ACC112 (cell line): ENCODE data around the gene FBXW12.
A peak's percentile ranks its signal among the peaks of the same experiment; 100 is the strongest.

ENCODE experiments used
- H2AFZ ChIP-seq: fragments of 200-600 bp; sonication (generic); one replicate; pipeline ENCODE4 v1.6.0; 2017; ENCODE audit warnings: antibody characterized with exemption, low read length; ENCODE audit not compliant: unreplicated experiment
- H3K27ac ChIP-seq: fragments of 200-600 bp; sonication (generic); 2 replicates; pipeline ENCODE4 v1.5.1; 2014; ENCODE audit warnings: low read depth, mild to moderate bottlenecking, antibody characterized with exemption, low read length, moderate library complexity
- H3K27me3 ChIP-seq: fragments of 200-600 bp; sonication (generic); 2 replicates; pipeline ENCODE4 v1.6.1; 2014; ENCODE audit warnings: mild to moderate bottlenecking, antibody characterized with exemption, low read length, moderate library complexity, mixed read lengths; ENCODE audit not compliant: insufficient read depth
- H3K36me3 ChIP-seq: fragments of 200-600 bp; sonication (generic); 2 replicates; pipeline ENCODE4 v1.6.1; 2016; ENCODE audit warnings: mild to moderate bottlenecking, antibody characterized with exemption, low read length, moderate library complexity, mixed read lengths; ENCODE audit not compliant: insufficient read depth
- H3K4me1 ChIP-seq: fragments of 200-600 bp; sonication (generic); one replicate; pipeline ENCODE4 v1.6.1; 2016; ENCODE audit warnings: low read length, mixed read lengths; ENCODE audit not compliant: insufficient read depth, unreplicated experiment, control insufficient read depth
- H3K4me3 ChIP-seq: fragments of 200-600 bp; sonication (generic); 2 replicates; pipeline ENCODE4 v1.5.1; 2014; ENCODE audit warnings: mild to moderate bottlenecking, low read depth, low read length
- H3K79me2 ChIP-seq: fragments of 200-600 bp; sonication (generic); one replicate; pipeline ENCODE4 v1.6.0; 2016; ENCODE audit warnings: low read length; ENCODE audit not compliant: control insufficient read depth, unreplicated experiment, insufficient read depth

FBXW12 gene

DNA sequence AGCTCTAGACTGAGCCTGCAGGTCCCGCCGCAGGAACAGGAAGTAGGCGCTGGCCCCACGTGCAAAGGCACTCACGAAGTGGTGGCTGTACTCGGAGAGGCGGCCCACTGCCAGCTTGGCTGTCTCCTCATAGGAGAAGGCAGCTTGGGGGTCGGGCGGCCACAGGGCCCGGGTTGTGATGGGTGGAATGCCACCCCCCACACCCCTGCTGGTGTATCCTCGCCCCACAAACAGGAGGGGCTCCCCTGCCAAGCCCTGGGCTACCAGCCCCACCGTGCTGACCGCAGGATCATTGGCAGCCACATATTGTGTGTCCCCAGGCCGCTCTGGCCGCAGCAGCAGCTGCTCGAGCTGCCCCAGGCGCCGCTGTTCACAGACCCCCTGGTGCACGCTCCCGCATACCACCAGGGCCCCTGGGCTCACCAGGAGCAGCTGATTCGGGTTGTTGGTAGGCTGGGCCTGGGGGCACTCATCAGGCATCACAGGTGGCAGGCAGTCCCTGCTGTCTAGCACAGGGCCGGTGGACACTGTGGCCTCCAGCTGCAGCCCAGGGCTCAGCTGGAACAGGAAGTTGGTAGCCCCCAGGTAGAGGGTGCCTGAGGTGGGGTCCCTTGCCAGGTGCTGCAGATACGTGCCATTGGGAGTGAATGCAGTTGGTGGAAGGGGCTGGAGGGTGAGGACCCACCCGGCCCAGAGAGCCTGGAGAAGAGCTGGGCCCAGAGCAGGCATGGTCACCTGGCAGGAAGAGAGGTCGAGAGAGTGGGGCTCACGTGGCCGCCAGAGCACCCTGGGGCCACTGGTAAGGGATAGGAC lies 52.1 kb downstream of the FBXW12 start:
- no peak overlapping the region for H3K4me3 ChIP-seq
- no peak overlapping the region for H3K27ac ChIP-seq
- no peaks in the 10 kb centered on the region for H3K27me3 ChIP-seq
- H3K79me2 ChIP-seq: no peaks in the 10 kb centered on the region
- no peaks in the 10 kb centered on the region for H3K36me3 ChIP-seq
- H3K4me1 ChIP-seq: peaks cover 11% of the 10 kb centered on the region
- H2AFZ ChIP-seq: no peak overlapping the region

DNA sequence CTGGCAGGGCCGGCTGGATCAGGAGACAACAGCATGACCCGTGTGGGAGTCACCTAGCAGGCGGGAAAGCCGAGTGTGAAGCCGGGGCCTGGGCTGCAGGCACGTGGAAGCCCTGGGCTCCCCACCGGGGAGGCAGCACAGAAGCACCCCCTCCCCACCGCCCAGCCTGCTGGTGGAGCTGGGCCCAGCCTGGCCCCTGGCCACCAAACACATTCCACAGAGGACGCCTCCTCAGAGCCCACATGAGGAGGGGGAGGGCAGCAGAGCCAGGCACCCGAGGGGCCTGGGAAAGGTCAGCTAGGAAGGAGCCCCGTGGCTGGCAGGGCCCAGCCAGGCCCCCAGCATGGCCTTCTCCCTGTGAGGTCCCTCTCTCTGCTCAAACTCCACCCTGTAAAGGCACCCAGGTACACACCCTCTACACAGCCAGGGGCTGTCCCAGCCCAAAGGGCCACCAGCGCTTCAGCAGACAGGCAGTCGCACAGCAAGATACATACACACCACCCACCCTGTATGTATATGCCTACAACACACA lies 53.3 kb downstream of the FBXW12 start:
- no peak overlapping the region for H3K4me3 ChIP-seq
- peaks cover 18% of the 10 kb centered on the region for H3K4me1 ChIP-seq
- H3K27me3 ChIP-seq: no peaks in the 10 kb centered on the region
- no peak overlapping the region for H3K27ac ChIP-seq
- H3K79me2 ChIP-seq: no peaks in the 10 kb centered on the region
- no peaks in the 10 kb centered on the region for H3K36me3 ChIP-seq
- no peak overlapping the region for H2AFZ ChIP-seq

DNA sequence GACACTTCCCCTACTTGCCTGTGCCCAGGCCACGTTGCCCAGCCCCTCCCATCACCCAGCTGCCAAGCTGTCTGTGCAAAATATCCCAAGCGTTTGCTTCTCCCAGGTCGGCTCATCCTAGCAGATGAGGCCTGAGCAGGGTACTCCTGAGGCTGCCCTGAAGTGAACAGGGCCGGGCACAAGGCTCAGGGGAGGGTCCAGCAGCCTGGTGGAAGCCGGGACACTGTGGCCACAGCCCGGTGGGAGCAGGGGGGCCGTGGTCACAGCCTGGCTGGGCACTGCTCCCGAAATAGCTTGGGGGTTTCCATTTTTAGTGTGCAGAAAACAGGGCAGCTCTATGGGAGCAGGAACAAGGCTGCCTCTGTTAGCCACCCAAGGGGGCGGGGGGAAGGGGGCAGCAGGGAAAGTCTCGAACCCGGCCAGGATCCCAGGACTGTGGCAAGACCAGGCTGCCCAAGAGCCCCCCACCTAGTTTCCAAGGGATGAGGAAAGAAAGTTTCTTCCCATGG lies 54.4 kb downstream of the FBXW12 start:
- H3K27ac ChIP-seq: no peak overlapping the region
- H3K79me2 ChIP-seq: no peaks in the 10 kb centered on the region
- H3K4me3 ChIP-seq: no peak overlapping the region; the same call in 1 of the 2 replicates
- no peak overlapping the region for H2AFZ ChIP-seq
- no peaks in the 10 kb centered on the region for H3K27me3 ChIP-seq
- peaks cover 19% of the 10 kb centered on the region for H3K4me1 ChIP-seq
- no peaks in the 10 kb centered on the region for H3K36me3 ChIP-seq

DNA sequence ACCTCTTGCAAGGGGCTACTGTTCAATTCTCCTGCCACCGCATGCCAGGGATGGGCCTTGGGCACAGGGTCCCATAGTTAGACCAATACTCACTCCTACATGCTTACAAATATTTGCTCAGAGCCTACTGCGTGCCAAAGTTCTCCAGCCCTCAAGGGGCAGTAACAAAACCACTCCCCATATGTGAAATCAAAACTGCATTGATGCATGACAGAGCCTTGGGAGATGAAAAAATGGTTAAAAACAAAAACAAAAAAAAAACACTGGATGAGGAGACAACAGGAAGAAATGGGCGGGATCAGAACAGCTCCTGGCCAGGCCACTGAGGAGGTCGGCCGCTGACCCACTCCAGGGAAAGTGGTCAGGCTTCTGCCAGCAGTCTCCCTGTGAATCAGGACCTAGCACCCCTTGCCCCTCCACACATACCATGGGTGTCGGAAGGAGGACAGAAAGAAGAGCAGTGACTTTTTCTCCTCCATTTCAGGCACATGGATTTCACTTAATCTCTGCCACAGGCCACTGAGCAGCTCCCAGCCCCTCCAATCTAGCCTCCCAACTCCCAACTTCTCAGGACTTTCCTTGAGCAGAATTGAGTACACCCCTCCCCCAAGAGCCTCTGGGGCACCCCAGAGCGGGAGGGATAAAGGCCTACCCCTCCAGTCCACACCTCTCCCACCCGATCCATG lies 55.1 kb downstream of the FBXW12 start:
- Histone ChIP-seq H3K79me2 (no peaks in the 10 kb centered on the region), H3K27me3 (no peaks in the 10 kb centered on the region), H3K36me3 (0 out of 2 replicates have a peak, but pooled peaks cover 3% of the 10 kb centered on the region), H2AFZ (no peak overlapping the region), H3K27ac (no peak overlapping the region), H3K4me1 (peaks cover 19% of the 10 kb centered on the region), H3K4me3 (no peak overlapping the region; the same call in 1 of the 2 replicates)

DNA sequence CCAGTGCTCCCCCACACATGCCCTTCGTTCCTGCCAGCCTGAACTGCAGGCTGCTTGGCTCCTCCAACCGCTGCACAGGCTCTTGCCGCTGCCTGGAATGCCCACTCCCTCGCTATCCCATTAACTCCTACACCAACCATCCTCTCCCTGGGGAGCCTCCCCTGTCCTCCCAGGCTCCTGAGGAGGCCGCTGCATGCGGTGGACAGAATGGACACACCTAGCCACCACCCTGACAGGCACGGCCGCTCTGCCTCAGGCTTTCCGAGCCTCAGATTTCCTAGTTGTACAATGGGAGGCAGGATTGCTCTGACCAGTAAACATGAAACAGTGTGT lies 55.6 kb downstream of the FBXW12 start:
- H3K27me3 ChIP-seq: no peaks in the 10 kb centered on the region
- no peak overlapping the region for H2AFZ ChIP-seq
- no peaks in the 10 kb centered on the region for H3K79me2 ChIP-seq
- peaks cover 19% of the 10 kb centered on the region for H3K4me1 ChIP-seq
- H3K27ac ChIP-seq: no peak overlapping the region
- 0 out of 2 replicates have a peak, but pooled peaks cover 6% of the 10 kb centered on the region for H3K36me3 ChIP-seq
- H3K4me3 ChIP-seq: no peak overlapping the region

DNA sequence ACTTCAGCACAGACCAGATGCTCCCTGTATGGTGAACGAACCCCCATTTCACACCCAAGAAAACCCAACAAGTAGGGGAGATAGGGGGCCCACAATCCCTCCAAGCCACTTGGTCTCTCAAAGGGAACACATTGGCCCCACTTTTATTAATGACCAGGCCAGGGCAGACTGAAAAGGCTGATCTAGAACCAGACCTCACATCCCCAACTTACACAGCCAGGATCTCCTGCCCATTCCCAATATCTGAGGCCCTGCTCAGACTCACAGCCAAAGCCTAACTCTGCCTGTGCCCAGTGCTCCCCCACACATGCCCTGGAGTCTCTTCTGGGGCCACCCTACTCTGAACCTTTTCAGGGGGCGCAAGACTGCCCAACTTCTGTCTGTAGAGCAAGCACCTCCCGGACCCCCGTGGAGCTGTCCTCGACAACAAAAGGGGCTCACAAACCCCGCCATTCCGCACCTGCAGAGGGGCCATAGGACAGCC lies 56.1 kb downstream of the FBXW12 start:
- Histone ChIP-seq H3K27ac (no peak overlapping the region), H3K4me1 (peaks cover 23% of the 10 kb centered on the region), H2AFZ (no peak overlapping the region), H3K27me3 (no peaks in the 10 kb centered on the region), H3K4me3 (peak overlapping the region; percentile 85), H3K79me2 (no peaks in the 10 kb centered on the region), H3K36me3 (peaks cover 8% of the 10 kb centered on the region; the same call in 1 of the 2 replicates)

DNA sequence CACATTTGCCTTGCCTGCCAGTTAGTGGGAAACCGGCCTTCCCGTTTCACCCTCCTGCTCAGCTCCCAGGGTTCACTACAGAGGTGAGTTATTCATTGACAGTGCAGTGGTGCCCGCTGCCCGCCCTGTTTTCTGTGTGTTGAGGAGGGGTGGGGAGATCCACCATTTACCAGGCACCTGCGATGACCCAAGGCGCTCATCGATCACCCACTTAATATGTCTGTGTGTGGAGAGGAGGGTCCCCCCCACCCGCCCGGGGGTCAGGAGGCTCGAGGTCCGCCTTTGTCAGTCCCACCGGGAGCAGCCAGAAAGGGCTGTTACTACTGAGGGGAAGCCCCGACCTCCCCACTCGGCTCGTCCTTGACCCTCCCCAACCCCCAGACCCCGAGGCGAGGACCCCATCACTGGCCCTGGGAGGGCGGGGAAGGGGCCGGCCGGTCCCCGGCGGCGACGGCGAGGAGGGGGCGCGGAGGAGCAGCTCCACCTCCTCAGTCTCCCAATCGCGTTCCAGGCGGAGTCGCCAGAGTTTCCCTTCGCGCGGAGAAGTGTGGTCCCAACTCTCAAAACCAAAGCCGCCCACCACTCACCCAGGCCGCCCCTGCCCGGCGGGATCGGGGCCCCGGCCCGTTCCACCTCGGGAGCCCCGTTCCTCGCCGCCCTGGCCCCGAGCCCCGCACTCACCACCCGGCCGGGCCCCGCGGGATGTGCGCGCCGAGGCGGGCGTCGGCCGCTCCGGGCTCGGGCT lies 56.7 kb downstream of the FBXW12 start:
- Histone ChIP-seq H3K79me2 (no peaks in the 10 kb centered on the region), H3K27ac (no peak overlapping the region), H3K4me1 (peaks cover 29% of the 10 kb centered on the region), H2AFZ (peak overlapping the region; percentile 6), H3K4me3 (peak overlapping the region; percentile 85), H3K27me3 (no peaks in the 10 kb centered on the region), H3K36me3 (peaks cover 12% of the 10 kb centered on the region; the same call in 1 of the 2 replicates)

DNA sequence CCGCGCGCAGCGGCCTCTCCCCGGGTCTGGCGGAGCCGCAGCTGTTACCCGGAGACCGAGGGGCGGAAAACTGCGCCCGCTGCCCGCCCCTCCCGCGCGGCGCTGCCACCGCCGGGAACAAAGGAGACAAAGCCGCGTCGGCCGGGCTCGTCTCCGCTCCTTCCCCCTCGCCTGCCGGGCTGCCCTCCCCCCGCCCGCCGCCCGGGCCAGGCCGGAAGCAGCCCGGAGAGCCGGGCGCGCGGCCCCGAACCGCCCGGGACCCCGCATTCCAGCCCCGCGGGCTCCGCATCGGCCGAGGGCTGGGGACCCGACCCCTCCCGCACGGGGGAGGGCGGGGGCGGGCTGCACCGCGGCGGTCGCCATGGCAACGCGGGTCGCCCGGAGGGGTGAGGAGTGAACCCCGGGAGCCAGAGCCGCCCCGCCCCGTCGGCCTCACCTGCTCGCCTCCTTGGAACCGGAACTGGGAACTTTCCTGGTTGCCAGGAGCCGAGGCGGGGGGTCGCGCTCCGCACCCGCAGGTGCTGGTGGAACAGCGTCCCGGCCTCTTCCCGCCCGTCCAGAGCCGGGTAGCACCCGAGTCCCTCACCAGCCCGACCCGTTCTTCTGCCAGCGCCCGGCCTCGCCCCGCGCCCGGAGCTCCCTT lies 57.4 kb downstream of the FBXW12 start:
- Histone ChIP-seq H3K27ac (no peak overlapping the region), H2AFZ (peak overlapping the region; percentile 6), H3K27me3 (no peaks in the 10 kb centered on the region), H3K36me3 (peaks cover 12% of the 10 kb centered on the region; the same call in 1 of the 2 replicates), H3K79me2 (no peaks in the 10 kb centered on the region), H3K4me3 (peak overlapping the region; percentile 85), H3K4me1 (peaks cover 36% of the 10 kb centered on the region)

DNA sequence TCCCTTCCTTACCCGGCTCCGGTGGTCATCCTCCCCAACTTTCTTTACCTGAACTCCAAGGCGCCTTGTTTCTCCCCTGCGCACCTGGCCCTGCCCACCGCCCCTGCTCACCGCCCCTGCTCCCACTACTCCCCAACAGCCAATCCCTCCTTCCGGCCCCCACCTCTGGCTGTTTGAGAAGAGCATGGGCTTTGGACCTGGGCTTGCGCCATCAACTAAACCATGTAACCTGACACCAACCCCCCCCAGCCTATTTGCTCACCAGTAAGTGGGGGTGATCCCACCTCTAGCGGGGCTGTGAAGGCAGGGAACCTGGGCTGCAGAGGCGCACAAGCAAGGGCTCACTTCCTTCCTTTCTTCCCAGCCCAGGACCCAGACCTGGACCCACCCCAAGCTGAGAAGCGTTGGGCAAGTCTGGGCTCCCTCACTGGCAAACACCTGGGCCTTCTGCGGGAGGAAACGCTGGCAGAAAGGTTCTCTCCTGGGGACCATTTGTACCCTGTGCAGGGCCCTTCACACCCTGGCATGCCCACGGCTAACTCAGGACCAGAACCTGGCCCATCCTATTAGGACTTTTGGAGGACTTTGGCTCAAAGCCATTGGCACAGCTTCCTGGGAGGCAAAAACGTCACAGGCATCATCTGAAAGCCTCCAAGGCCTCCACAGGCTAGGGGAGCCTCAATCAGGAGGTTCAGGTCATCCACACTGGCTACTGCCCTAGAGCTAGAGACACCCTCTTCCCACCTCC lies 58.1 kb downstream of the FBXW12 start, which contains the start of gene PLXNB1:
Gene PLXNB1 (minus strand): TSS at position 127 of the 748 bp plus-strand sequence. CDS start 5,475 bp downstream, outside the sequence.
- peaks cover 42% of the 10 kb centered on the region for H3K4me1 ChIP-seq
- no peaks in the 10 kb centered on the region for H3K79me2 ChIP-seq
- H3K4me3 ChIP-seq: peak within 1 kb of the TSS; percentile 85
- H2AFZ ChIP-seq: peak within 1 kb of the TSS; percentile 6
- H3K36me3 ChIP-seq: peaks cover 12% of the 10 kb centered on the region; the same call in 1 of the 2 replicates
- H3K27me3 ChIP-seq: no peaks in the 10 kb centered on the region
- H3K27ac ChIP-seq: no peak within 1 kb of the TSS
